Panc1 (cell line): ENCODE measurements around the gene FEM1B. TPM values are rescaled to one million over a fixed set of nuclear protein-coding genes. Genes with fewer than 3 reads are reported as not detected.

Source experiments
- ATAC-seq: fragments of 200-7000 bp; cut with Tn5 transposase; 2 replicates; pipeline ENCODE4 v1.9.1; 2020; ENCODE audit warnings: mild to moderate bottlenecking, moderate library complexity
- BruUV-seq: library from RNA; stranded (reverse); fragments of 400-500 nt; replicated peaks from 2 replicates; lab custom pipeline; 2021; lab: Mats Ljungman, UMichigan
- CTCF ChIA-PET: fragments of 300-600 bp; sonication (Branson Sonifier 250); formaldehyde crosslinking; loops from one replicate; lab custom pipeline; 2022; ENCODE audit warnings: antibody characterized with exemption; lab: Charles Lee
- POLR2A ChIA-PET: fragments of 300-600 bp; sonication (Branson Sonifier 250); formaldehyde crosslinking; loops from one replicate; lab custom pipeline; 2022; ENCODE audit warnings: antibody characterized with exemption; lab: Charles Lee
- DNase-seq: peaks from one replicate; pipeline ENCODE4 v3.0.0-alpha.2; 2010; ENCODE audit warnings: low read depth, low spot score
- H3K27ac ChIP-seq: 2 replicates; pipeline ENCODE4 v1.5.1; 2011; ENCODE audit warnings: mild to moderate bottlenecking, low read length, inconsistent platforms
- H3K27me3 ChIP-seq: fragments of 200-500 bp; sonication (Bioruptor generic); 2 replicates; pipeline ENCODE4 v1.6.0; 2014; ENCODE audit warnings: low read length, inconsistent platforms; ENCODE audit not compliant: control insufficient read depth, insufficient read depth
- H3K36me3 ChIP-seq: fragments of 200-500 bp; sonication (Bioruptor generic); 2 replicates; pipeline ENCODE4 v1.5.1; 2014; ENCODE audit warnings: inconsistent platforms, mild to moderate bottlenecking, low read length, moderate library complexity; ENCODE audit not compliant: control insufficient read depth, insufficient read depth
- H3K4me1 ChIP-seq: 2 replicates; pipeline ENCODE4 v1.5.1; 2011; ENCODE audit warnings: inconsistent platforms, mild to moderate bottlenecking, low read length, moderate library complexity; ENCODE audit not compliant: control insufficient read depth, insufficient read depth
- H3K4me3 ChIP-seq, 2 experiments: 2 replicates each; pipeline ENCODE4 v1.5.1; 2011 to 2012; ENCODE audit warnings: low read depth in 2 of 2, low read length in 2 of 2, mild to moderate bottlenecking in 2 of 2, inconsistent platforms in 1 of 2, moderate library complexity in 1 of 2
- H3K9me3 ChIP-seq: fragments of 200-500 bp; sonication (Bioruptor generic); 2 replicates; pipeline ENCODE4 v1.5.1; 2014; ENCODE audit warnings: low read depth, mild to moderate bottlenecking, inconsistent platforms, low read length, moderate library complexity; ENCODE audit not compliant: control insufficient read depth, insufficient read depth
- POLR2AphosphoS5 ChIP-seq: IDR thresholded peaks from 2 replicates; pipeline ENCODE4 v1.6.1; 2012; ENCODE audit warnings: mild to moderate bottlenecking, low read depth, low read length, moderate library complexity
- SIN3A ChIP-seq: IDR thresholded peaks from 2 replicates; pipeline ENCODE4 v1.6.1; 2012; ENCODE audit warnings: low read depth, mild to moderate bottlenecking, low read length, moderate library complexity, borderline replicate concordance; ENCODE audit not compliant: insufficient read depth
- TCF7L2 ChIP-seq: IDR thresholded peaks from 2 replicates; pipeline ENCODE4 v1.6.1; 2011; ENCODE audit warnings: mild to moderate bottlenecking, low read depth, low read length, inconsistent platforms
- in situ Hi-C: cut with HindIII; loops from 2 replicates; pipeline ENCODE4 v1.10.0; 2016; ENCODE audit warnings: low sequenced_read_pairs, low pct_unique_long_range_greater_than_20kb
- intact Hi-C: fragments of 100-400 bp; cut with micrococcal nuclease; formaldehyde crosslinking; loops from one replicate; pipeline ENCODE4 v1.10.0; 2022; ENCODE audit not compliant: unreplicated experiment
- total RNA-seq: library from RNA; stranded (reverse); gene quantifications from one replicate; pipeline ENCODE4 v1.2.1, GENCODE V29; 2021; ENCODE audit not compliant: unreplicated experiment
- TF ChIP-seq, protein P1 (sequence below): fragments of 450-650 bp; IDR thresholded peaks from 2 replicates; pipeline ENCODE4 v1.5.1; 2017; ENCODE audit warnings: mild to moderate bottlenecking
- TF ChIP-seq, protein P2 (sequence below), 2 experiments: IDR thresholded peaks; 2 replicates each; pipeline ENCODE4 v1.6.1; 2011 to 2012; ENCODE audit warnings: low read depth in 2 of 2, control low read depth in 1 of 2, low read length in 1 of 2, mild to moderate bottlenecking in 1 of 2, moderate library complexity in 1 of 2; ENCODE audit not compliant: insufficient read depth in 1 of 2

The FEM1B gene
- total RNA-seq, 1 experiment from 2014 or later, result 34.8 TPM

- ChIA-PET POLR2A (interaction anchor here (0.7 kb wide), 1 partner anchor 10 kb away, joined by 4 read pairs; no protein-coding TSS in a partner anchor), CTCF (interaction anchor here (0.7 kb wide), 1 partner anchor 87 kb away, joined by 9 read pairs; no protein-coding TSS in a partner anchor)
- ATAC-seq (no peak), DNase-seq (no peak)
- Histone ChIP-seq H3K36me3 (no peaks in the 10 kb centered on the region), H3K4me1 (no peaks in the 10 kb centered on the region), H3K27me3 (no peaks in the 10 kb centered on the region), H3K4me3 (no peak overlapping the region), H3K27ac (no peak overlapping the region), H3K9me3 (no peaks in the 10 kb centered on the region)
- intact Hi-C loops (no loop called here), in situ Hi-C loops (no loop called here)
- BruUV-seq, result no TSS peak
- TF ChIP-seq SIN3A (no peak), POLR2AphosphoS5 (no peak), TCF7L2 (no peak)
- TF ChIP-seq, protein P1, sequence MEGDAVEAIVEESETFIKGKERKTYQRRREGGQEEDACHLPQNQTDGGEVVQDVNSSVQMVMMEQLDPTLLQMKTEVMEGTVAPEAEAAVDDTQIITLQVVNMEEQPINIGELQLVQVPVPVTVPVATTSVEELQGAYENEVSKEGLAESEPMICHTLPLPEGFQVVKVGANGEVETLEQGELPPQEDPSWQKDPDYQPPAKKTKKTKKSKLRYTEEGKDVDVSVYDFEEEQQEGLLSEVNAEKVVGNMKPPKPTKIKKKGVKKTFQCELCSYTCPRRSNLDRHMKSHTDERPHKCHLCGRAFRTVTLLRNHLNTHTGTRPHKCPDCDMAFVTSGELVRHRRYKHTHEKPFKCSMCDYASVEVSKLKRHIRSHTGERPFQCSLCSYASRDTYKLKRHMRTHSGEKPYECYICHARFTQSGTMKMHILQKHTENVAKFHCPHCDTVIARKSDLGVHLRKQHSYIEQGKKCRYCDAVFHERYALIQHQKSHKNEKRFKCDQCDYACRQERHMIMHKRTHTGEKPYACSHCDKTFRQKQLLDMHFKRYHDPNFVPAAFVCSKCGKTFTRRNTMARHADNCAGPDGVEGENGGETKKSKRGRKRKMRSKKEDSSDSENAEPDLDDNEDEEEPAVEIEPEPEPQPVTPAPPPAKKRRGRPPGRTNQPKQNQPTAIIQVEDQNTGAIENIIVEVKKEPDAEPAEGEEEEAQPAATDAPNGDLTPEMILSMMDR, result no peak
- TF ChIP-seq, protein P2, sequence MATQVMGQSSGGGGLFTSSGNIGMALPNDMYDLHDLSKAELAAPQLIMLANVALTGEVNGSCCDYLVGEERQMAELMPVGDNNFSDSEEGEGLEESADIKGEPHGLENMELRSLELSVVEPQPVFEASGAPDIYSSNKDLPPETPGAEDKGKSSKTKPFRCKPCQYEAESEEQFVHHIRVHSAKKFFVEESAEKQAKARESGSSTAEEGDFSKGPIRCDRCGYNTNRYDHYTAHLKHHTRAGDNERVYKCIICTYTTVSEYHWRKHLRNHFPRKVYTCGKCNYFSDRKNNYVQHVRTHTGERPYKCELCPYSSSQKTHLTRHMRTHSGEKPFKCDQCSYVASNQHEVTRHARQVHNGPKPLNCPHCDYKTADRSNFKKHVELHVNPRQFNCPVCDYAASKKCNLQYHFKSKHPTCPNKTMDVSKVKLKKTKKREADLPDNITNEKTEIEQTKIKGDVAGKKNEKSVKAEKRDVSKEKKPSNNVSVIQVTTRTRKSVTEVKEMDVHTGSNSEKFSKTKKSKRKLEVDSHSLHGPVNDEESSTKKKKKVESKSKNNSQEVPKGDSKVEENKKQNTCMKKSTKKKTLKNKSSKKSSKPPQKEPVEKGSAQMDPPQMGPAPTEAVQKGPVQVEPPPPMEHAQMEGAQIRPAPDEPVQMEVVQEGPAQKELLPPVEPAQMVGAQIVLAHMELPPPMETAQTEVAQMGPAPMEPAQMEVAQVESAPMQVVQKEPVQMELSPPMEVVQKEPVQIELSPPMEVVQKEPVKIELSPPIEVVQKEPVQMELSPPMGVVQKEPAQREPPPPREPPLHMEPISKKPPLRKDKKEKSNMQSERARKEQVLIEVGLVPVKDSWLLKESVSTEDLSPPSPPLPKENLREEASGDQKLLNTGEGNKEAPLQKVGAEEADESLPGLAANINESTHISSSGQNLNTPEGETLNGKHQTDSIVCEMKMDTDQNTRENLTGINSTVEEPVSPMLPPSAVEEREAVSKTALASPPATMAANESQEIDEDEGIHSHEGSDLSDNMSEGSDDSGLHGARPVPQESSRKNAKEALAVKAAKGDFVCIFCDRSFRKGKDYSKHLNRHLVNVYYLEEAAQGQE (IDR thresholded peaks at IDR 0.05; ENCODE audit: insufficient read depth in 1 of 2, low read depth in 2 of 2, low read length in 1 of 2), result no peak
Observed at GRCh38 chr15:68333775-68334470, 56.4 kb downstream of the FEM1B start.

DNA sequence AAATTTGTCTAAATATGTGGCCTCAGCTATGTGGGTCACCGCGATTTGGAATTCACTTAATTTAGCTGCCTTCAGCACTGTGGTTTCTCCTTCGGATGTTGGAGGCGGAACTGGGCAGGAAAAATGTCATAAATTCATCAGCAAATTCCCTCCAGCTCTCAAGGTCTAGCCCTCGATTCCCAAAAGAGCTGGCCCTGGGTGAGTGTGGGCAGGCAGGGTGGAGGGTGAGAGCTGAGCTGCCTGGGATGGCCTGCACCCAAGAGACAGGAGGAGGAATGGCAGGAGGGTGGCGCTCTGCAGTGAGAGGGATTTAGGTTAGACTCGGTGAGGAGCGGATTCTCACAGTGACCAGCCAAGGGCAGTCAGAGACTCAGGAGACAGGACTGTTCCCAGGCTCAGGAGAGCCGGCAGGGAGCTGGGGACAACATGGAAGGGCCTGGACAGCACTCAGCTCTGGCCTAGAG is 57.1 kb downstream of the FEM1B start:
- Histone ChIP-seq H3K9me3 (no peaks in the 10 kb centered on the region), H3K27me3 (no peaks in the 10 kb centered on the region), H3K4me3 (no peak overlapping the region), H3K36me3 (no peaks in the 10 kb centered on the region), H3K4me1 (no peaks in the 10 kb centered on the region), H3K27ac (no peak overlapping the region)
- TF ChIP-seq, protein P2 (IDR thresholded peaks at IDR 0.05; ENCODE audit: insufficient read depth in 1 of 2, low read depth in 2 of 2, low read length in 1 of 2), result no peak
- TF ChIP-seq SIN3A (no peak), POLR2AphosphoS5 (no peak), TCF7L2 (no peak)
- TF ChIP-seq, protein P1, result no peak
- no TSS peak for BruUV-seq
- DNase-seq (no peak), ATAC-seq (no peak)
- ChIA-PET CTCF (interaction anchor here (0.7 kb wide), 1 partner anchor 88 kb away, joined by 9 read pairs; no protein-coding TSS in a partner anchor), POLR2A (no interaction called here)
- intact Hi-C loops, result no loop called here
- in situ Hi-C loops, result no loop called here
